Ectodermal cell (in vitro differentiated cells): ENCODE measurements around the gene DHFR.
A peak's percentile ranks its signal among the peaks of the same experiment; 100 is the strongest.

Experiments used
- H3K27ac ChIP-seq: 2 replicates; pipeline ENCODE4 v1.7.0; 2013; ENCODE audit warnings: mild to moderate bottlenecking, low read depth, low read length; ENCODE audit not compliant: insufficient read depth, poor library complexity, severe bottlenecking
- H3K27me3 ChIP-seq: 2 replicates; pipeline ENCODE4 v1.7.0; 2013; ENCODE audit warnings: mild to moderate bottlenecking, low read length; ENCODE audit not compliant: insufficient read depth, control insufficient read depth, poor library complexity, severe bottlenecking
- H3K36me3 ChIP-seq: one replicate; pipeline ENCODE4 v1.7.0; 2013; ENCODE audit warnings: low read length; ENCODE audit not compliant: control insufficient read depth, insufficient read depth
- H3K4me1 ChIP-seq: one replicate; pipeline ENCODE4 v1.7.0; 2013; ENCODE audit warnings: low read length; ENCODE audit not compliant: control insufficient read depth, insufficient read depth
- H3K4me3 ChIP-seq: 2 replicates; pipeline ENCODE4 v1.7.0; 2013; ENCODE audit warnings: low read depth, low read length, control low read depth; ENCODE audit not compliant: insufficient read depth
- H3K9me3 ChIP-seq: 2 replicates; pipeline ENCODE4 v1.7.0; 2013; ENCODE audit warnings: mild to moderate bottlenecking, low read length, moderate library complexity; ENCODE audit not compliant: control insufficient read depth
- WGBS, 2 experiments: methylation state at CpG; one replicate each; pipeline ENCODE4 v1.1.7; 2013; ENCODE audit warnings: missing lambda C conversion rate in 2 of 2; 5-methylcytosine and 5-hydroxymethylcytosine counted together

The DHFR gene

DNA sequence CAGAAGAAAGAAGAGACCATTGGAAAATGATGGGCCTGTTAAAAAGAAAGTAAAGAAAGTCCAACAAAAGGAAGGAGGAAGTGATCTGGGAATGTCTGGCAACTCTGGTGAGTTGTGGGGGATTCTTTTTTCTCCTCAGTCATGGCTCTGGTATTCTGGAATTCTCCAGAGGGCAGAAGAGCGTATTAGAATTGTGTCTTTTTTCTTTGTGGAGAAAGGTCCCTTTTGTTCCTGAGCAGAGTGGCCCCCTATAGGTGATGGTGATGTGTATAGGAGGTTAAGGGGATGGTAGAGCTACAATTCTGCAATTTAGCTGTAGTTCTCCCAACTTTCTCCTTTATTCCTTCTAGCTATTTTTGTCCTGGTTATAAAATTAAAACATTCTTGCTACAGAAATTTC is 1.6 kb upstream of the DHFR start:
- no peaks in the 10 kb centered on the region for H3K4me1 ChIP-seq
- H3K9me3 ChIP-seq, result no peaks in the 10 kb centered on the region
- WGBS, 2 experiments, result 35 to 47% methylated on average over 1 of the region's 1 CpG
- no peaks in the 10 kb centered on the region for H3K27me3 ChIP-seq
- peaks cover 27% of the 10 kb centered on the region for H3K36me3 ChIP-seq
- no peak overlapping the region for H3K4me3 ChIP-seq
- H3K27ac ChIP-seq, result no peak overlapping the region

DNA sequence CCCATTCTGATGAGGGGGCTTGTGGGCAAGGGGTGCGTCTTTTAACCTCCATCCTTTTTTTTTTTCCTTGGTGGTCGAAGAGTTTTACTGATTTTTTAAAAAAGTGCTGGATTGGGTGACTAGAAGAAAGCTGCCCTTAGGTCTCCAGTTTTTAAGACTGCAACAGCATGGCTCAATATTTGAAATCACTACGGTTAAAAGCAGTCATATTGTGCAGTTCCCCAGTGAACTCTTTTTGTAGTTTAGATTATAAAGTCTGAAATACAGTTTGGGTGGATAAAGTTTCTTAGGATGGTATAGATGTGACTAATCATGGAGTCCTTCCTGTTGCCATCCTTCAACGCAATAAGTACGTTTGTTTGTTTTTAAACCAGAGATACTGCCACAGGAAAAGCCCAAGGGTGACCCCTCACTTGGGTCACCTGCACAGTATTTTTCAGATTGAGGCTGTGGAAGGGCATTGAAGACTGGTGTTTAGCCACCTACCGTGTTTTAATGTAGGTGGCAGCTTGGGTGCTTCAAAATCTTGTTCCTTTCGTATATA is 520 bp upstream of the DHFR start:
- Histone ChIP-seq H3K9me3 (no peaks in the 10 kb centered on the region), H3K36me3 (peaks cover 26% of the 10 kb centered on the region), H3K27ac (no peak overlapping the region), H3K4me1 (no peaks in the 10 kb centered on the region), H3K27me3 (no peaks in the 10 kb centered on the region), H3K4me3 (peak overlapping the region; percentile 86)
- WGBS, 2 experiments, result 34 to 35% methylated on average over 6 to 7 of the region's 7 CpGs

DNA sequence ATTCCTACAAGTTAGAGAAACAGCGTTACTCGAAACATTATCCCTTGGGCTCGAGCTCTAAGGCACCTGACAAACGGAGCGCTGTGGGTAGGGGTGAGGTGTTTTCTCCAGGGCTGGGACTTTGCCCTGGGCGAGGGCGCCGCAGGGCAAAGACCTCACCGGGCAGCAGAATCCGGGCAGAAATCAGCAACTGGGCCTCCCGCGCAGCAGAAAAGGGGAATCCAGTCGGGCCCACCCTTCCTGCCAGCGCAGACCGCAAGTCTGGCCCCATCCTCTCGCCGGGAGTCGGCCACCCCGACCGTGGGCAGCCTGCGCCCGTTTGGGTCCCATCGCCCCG is 761 bp downstream of the DHFR start:
- peak overlapping the region; percentile 86 for H3K4me3 ChIP-seq
- H3K9me3 ChIP-seq, result no peaks in the 10 kb centered on the region
- WGBS, 2 experiments, result 0 to 1% methylated on average over 24 of the region's 24 CpGs
- H3K27ac ChIP-seq, result peak overlapping the region; percentile 40
- peaks cover 18% of the 10 kb centered on the region for H3K36me3 ChIP-seq
- H3K27me3 ChIP-seq, result no peaks in the 10 kb centered on the region
- no peaks in the 10 kb centered on the region for H3K4me1 ChIP-seq

DNA sequence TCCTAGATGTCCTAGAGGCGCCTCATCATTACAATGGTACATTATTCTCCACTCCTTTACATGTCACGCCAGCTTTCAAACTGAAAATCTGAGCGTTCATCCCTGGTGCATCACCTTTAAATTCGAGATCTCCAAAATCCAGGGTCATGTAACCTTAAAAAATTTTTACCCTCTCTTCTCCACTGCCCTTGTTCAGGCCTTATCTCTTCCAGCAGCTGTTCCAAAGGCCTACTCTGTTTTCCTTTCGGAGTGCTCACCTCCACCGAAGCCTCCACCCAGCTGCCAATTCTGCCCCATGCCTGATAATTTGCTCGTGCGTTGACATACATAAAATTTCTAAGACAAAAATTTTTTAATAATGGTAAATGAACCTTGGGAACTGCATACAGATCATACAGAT is 1.3 kb downstream of the DHFR start:
- peaks cover 22% of the 10 kb centered on the region for H3K36me3 ChIP-seq
- H3K27me3 ChIP-seq, result no peaks in the 10 kb centered on the region
- H3K4me1 ChIP-seq, result no peaks in the 10 kb centered on the region
- 46 to 56% methylated on average over 6 to 8 of the region's 8 CpGs for WGBS, 2 experiments
- H3K9me3 ChIP-seq, result no peaks in the 10 kb centered on the region
- H3K4me3 ChIP-seq, result peak overlapping the region; percentile 86
- no peak overlapping the region for H3K27ac ChIP-seq

DNA sequence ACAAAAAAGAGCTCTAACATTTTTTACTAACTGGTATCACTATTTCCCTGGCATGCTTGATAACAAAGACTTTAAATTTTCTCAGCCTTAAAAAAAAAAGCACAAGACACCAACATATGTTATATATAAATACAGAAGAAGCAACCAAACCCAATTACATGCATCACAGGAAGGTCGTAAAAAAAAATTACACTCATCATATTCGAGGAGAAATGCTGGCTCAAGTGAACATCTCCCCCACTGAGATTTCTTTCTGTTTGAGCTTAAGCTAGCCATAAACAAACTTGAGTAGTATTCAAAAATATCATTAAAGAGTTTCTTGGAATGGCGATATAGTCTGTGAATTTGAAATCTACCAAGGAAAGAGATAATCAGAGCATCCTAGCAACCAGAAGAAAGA is 7.9 kb downstream of the DHFR start:
- H3K36me3 ChIP-seq, result peaks cover 44% of the 10 kb centered on the region
- WGBS, 2 experiments, result 94 to 100% methylated on average over 3 of the region's 3 CpGs
- no peaks in the 10 kb centered on the region for H3K4me1 ChIP-seq
- no peak overlapping the region for H3K4me3 ChIP-seq
- H3K27ac ChIP-seq, result no peak overlapping the region
- no peaks in the 10 kb centered on the region for H3K27me3 ChIP-seq
- no peaks in the 10 kb centered on the region for H3K9me3 ChIP-seq

DNA sequence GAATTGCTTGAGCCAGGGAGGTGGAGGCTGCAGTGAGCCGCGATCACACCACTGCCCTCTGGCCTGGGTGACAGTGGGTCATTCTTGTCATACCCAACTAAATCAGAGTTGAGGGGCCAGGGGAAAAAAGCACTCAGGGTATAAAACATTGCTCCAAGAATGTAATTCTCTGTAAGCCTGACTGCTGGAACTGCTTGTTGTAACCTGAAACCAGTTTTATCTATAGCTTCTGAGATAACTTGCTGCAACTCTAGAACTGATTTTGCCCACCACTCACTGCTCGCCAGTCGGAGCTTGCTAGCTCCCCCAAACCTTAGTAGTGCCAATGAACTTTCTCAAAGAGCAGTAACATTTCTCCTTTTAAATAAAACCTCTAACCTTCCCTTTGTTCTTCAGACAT is 9.9 kb downstream of the DHFR start:
- Histone ChIP-seq H3K4me3 (no peak overlapping the region), H3K4me1 (no peaks in the 10 kb centered on the region), H3K27me3 (no peaks in the 10 kb centered on the region), H3K27ac (no peak overlapping the region), H3K9me3 (no peaks in the 10 kb centered on the region), H3K36me3 (peaks cover 44% of the 10 kb centered on the region)
- 95 to 99% methylated on average over 4 of the region's 4 CpGs for WGBS, 2 experiments

DNA sequence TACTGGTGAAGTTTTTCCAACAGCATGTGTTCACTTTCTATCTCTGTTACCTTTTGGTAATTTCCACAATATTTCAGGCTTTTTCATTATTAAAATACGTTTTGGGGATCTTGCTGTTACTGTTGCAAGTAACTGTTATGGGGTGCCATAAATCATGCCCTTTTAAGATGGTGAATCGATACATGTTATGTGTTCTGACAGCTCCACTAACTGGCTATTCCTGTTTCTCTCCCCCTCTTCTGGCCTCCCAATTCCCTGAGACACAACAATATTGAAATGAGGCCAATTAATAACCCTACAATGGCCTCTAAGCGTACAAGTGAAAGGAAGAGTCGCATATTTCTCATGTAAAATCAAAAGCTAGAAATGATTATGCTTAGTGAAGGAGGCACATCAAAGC is 13.4 kb downstream of the DHFR start:
- Histone ChIP-seq H3K4me1 (no peaks in the 10 kb centered on the region), H3K27me3 (no peaks in the 10 kb centered on the region), H3K9me3 (no peaks in the 10 kb centered on the region), H3K36me3 (peaks cover 24% of the 10 kb centered on the region), H3K27ac (no peak overlapping the region), H3K4me3 (no peak overlapping the region)
- WGBS, 2 experiments, result 89 to 96% methylated on average over 4 of the region's 4 CpGs

DNA sequence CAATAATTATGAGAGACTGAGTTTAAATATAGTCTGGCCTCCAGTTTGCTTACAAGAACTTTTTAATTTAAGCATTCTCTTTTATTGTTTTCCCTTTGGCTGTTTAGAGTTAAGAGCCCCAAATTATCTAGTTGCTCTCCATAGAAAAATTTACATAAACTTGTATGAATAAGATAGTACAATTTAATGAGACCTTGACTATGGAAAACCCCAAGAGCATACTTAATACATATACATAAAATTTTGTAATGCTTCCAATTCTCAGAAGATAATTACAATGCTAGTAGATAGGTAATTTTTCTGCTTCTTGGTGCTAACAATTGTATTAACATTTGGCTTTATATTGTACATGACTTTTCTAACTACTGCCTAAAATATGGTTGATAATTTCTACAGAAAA is 20.6 kb downstream of the DHFR start:
- H3K27me3 ChIP-seq, result no peaks in the 10 kb centered on the region
- H3K4me1 ChIP-seq, result no peaks in the 10 kb centered on the region
- H3K4me3 ChIP-seq, result no peak overlapping the region
- no peak overlapping the region for H3K27ac ChIP-seq
- peaks cover 23% of the 10 kb centered on the region for H3K36me3 ChIP-seq
- no peaks in the 10 kb centered on the region for H3K9me3 ChIP-seq

DNA sequence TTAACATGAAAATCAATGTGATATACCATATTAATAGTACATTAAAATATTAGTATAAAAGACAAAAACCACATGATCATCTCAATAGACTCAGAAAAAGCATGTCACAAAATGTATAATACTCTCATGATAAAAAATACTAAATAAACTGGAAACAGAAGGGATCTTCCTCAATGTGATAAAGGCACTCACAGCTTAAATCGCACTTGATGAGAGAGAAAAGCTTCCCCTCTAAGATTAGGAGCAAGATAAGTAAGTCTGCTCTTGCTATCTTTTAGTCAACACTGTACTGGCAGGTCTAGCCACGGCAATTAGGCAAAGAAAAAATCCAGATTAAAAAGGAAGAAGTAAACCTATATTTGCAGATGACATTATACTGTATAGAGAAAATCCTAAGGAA is 22.1 kb downstream of the DHFR start:
- no peak overlapping the region for H3K27ac ChIP-seq
- no peaks in the 10 kb centered on the region for H3K27me3 ChIP-seq
- no peaks in the 10 kb centered on the region for H3K9me3 ChIP-seq
- peaks cover 23% of the 10 kb centered on the region for H3K36me3 ChIP-seq
- H3K4me1 ChIP-seq, result no peaks in the 10 kb centered on the region
- WGBS, 2 experiments, result 96 to 99% methylated on average over 2 of the region's 2 CpGs
- H3K4me3 ChIP-seq, result no peak overlapping the region

DNA sequence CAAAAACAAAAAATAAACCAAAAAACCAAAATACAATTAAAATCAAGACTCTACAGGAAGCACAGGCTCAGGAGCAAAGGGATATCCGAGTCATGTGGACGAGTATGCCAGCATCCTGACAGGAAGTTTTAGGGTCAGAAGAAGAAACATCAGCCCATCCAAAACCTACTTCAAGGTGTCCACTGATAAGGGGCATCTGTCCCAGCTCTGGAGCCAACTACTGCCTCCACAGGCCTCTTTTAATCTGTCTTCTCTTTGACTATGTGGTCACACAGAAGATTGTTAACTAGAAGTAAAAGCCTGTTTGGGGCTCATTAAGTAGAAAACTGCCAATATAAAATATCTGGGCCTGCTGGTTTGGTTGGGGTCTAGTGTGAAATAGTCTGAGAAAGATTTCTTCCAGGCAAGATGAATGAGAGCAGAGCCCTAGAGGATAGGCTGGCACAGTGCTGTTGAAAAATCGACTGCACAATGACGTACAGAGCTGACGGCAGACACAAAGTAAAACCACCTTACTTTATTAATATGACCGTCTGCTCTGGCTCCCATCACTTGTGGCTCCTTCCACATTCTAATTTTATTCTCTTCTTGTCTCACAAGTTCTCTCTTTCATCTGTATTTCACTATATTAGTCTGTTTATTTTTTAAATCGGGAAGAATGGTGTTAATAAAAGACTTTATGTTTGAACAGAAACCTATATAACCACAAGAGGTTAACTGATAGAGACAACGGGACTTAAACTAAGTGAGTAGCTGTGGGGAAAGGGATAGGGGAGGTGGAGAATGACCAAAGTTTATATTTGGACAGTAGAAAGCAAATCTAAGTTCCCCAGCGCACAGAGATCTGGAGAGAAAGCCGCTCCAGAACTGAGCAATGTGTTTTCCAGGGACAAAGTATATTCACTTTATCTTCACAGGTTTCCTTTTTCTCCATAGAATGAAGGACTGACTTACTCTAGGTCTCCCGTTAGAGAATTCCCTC is 23.2 kb downstream of the DHFR start:
- Histone ChIP-seq H3K4me1 (no peaks in the 10 kb centered on the region), H3K36me3 (peaks cover 19% of the 10 kb centered on the region), H3K27me3 (no peaks in the 10 kb centered on the region), H3K9me3 (no peaks in the 10 kb centered on the region), H3K4me3 (no peak overlapping the region), H3K27ac (no peak overlapping the region)
- WGBS, 2 experiments, result 97% methylated on average over 9 to 10 of the region's 11 CpGs
